DND-41 (cell line): ENCODE results near the gene ARSB.

ENCODE experiments used
- EZH2 ChIP-seq: IDR thresholded peaks from 3 replicates; pipeline ENCODE4 v1.6.1; 2012; ENCODE audit warnings: borderline replicate concordance, low read depth, mild to moderate bottlenecking, moderate library complexity, low read length, inconsistent platforms; ENCODE audit not compliant: severe bottlenecking
- TF ChIP-seq, protein P1 (sequence below): IDR thresholded peaks from 2 replicates; pipeline ENCODE4 v1.5.1; 2012; ENCODE audit warnings: borderline replicate concordance, low read length, moderate library complexity, mild to moderate bottlenecking; ENCODE audit not compliant: poor library complexity, severe bottlenecking; ENCODE audit errors: extremely low read depth

DNA sequence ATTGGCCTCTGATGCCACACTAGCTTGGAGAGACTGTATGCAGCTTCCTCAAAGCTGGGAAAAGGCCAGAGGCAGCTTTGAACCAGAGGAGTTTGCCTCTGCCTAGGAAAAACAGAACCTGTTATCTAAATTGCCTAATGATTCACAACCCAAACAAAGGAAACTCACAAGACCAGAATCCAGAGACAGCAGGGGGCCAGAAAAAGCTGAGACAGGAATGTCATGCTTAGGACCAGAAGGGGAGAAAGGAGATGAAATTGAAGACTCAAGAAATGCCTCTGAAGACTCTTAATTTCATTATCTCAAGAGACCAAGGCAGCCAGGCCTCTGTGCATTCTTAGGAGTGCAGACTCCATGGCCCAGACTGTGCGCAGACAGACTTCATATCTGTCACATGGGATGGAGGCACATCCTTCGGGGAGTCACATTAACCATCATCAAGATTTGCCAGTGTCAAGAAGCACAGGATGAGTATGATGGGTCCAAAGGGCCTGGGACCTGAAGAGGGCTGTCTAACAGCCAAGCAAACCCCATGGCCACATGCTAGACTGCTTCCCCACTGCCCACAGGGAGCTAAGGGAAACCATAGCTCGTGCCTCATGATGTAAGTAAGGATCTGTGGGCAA, 57.3 kb downstream of the ARSB start:
- TF ChIP-seq, protein P1, sequence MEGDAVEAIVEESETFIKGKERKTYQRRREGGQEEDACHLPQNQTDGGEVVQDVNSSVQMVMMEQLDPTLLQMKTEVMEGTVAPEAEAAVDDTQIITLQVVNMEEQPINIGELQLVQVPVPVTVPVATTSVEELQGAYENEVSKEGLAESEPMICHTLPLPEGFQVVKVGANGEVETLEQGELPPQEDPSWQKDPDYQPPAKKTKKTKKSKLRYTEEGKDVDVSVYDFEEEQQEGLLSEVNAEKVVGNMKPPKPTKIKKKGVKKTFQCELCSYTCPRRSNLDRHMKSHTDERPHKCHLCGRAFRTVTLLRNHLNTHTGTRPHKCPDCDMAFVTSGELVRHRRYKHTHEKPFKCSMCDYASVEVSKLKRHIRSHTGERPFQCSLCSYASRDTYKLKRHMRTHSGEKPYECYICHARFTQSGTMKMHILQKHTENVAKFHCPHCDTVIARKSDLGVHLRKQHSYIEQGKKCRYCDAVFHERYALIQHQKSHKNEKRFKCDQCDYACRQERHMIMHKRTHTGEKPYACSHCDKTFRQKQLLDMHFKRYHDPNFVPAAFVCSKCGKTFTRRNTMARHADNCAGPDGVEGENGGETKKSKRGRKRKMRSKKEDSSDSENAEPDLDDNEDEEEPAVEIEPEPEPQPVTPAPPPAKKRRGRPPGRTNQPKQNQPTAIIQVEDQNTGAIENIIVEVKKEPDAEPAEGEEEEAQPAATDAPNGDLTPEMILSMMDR: no peak
- no peak for TF ChIP-seq EZH2
